RWPE1 (cell line): ENCODE measurements around the gene TNNI3K.

Source experiments
- CTCF ChIA-PET: fragments of 350-600 bp; sonication (Branson Sonifier 250); formaldehyde crosslinking; extraction: SDS; loops from one replicate; lab custom pipeline; 2021; lab: Yijun Ruan, JAX
- POLR2A ChIA-PET: fragments of 400-600 bp; formaldehyde crosslinking; extraction: SDS; loops from one replicate; lab custom pipeline; 2020; ENCODE audit warnings: antibody characterized with exemption; ENCODE audit not compliant: low non-redundant PET; lab: Yijun Ruan, JAX
- DNase-seq: peaks from one replicate; pipeline ENCODE4 v3.0.0; 2012; ENCODE audit warnings: low spot score
- H3K27ac ChIP-seq: fragments of 450-650 bp; 2 replicates; pipeline ENCODE4 v1.5.1; 2017
- CTCF ChIP-seq: fragments of 450-650 bp; conservative IDR thresholded peaks from 2 replicates; pipeline ENCODE4 v1.5.1; 2017; ENCODE audit warnings: low read depth, mild to moderate bottlenecking

Gene TNNI3K

GRCh38 chr1:74324684-74325448, 89.7 kb downstream of the TNNI3K start:
- DNase-seq: no peak
- H3K27ac ChIP-seq: no peak overlapping the region
- no peak for TF ChIP-seq CTCF
- ChIA-PET POLR2A (no interaction called here), CTCF (no interaction called here)

- ChIA-PET POLR2A (no interaction called here), CTCF (no interaction called here)
- TF ChIP-seq CTCF: no peak
- no peak overlapping the region for H3K27ac ChIP-seq
- no peak for DNase-seq
Observed at GRCh38 chr1:74328851-74329250, 93.7 kb downstream of the TNNI3K start.

GRCh38 chr1:74333244-74333643, 98.1 kb downstream of the TNNI3K start:
- ChIA-PET POLR2A (no interaction called here), CTCF (no interaction called here)
- H3K27ac ChIP-seq: no peak overlapping the region
- no peak for TF ChIP-seq CTCF
- no peak for DNase-seq

DNA sequence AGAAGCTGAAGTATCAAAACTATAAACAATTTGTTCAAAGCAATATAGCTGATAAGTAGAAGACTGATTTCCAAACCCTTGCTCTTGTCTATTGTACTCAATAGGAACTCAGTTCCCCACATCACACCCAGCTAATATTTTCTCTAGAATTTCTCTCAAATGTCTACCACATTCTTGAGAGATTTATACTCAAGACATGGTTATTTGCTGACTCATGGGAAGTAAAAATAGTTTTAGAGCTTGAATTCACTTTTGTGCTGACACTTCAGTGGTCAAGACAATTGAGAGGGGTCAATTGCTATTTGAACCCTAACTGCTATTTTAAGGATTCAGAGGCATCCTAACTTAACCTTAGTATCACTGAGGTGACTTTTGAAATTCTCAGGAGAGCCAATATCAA, 99.0 kb downstream of the TNNI3K start:
- H3K27ac ChIP-seq: no peak overlapping the region
- TF ChIP-seq CTCF: no peak
- no peak for DNase-seq
- ChIA-PET CTCF (no interaction called here), POLR2A (no interaction called here)

DNA sequence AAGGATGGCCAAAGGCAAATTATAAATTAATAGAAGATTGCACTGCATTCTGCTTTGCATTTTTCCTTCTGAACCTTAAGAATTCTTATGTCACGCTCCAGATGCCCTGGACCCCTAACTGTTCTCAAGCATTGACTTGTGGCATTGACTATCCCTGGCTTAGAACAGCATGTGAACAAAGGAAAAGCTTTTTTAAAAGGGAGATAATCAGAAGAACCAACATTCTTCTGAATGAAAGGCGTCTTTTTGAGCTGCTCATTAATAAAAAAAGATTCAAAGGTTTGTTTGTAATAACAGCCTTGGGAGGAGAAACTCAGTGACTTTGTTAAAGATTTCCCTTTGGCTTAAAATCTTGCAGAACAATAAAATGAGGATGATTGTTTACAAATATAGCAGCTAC, 105.5 kb downstream of the TNNI3K start:
- ChIA-PET POLR2A (no interaction called here), CTCF (interaction anchor here (0.6 kb wide), 1 partner anchor 558 kb away, joined by 3 read pairs; no protein-coding TSS in a partner anchor)
- no peak for TF ChIP-seq CTCF
- H3K27ac ChIP-seq: no peak overlapping the region
- no peak for DNase-seq

DNA sequence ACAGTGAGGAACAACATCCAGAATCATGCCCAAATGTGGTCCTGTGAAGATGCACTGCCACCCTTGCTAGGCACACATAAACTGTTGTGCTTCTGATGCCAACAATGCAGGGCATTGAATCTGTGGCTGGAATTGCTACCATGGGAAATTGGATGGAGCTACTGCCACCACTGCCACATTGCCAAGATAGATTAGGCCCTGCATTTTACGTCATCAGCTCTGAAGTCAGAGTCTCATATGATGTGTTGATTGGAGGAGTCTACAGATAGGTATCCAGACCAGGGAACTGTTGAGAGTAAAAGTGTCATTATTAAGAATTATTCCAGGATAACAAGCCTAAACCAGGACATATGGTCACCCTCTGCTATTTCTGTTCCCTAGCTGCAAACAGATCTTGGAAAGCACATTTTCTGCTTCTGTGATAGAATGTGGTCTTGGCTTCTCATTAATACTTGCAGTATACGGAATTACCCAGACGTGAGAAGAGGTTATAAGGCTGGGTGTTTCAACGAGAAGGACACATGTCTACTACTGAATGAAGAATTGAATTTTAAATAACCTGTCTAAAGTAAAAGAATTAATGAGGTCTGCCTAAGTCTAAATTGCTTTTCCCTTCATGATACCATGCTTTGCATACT, 106.6 kb downstream of the TNNI3K start:
- ChIA-PET POLR2A (no interaction called here), CTCF (interaction anchor here (0.7 kb wide), 1 partner anchor 45 kb away, joined by 4 read pairs; no protein-coding TSS in a partner anchor)
- DNase-seq: no peak
- no peak overlapping the region for H3K27ac ChIP-seq
- TF ChIP-seq CTCF: no peak
